ENCODE data around the gene ASAP3.

- TF ChIP-seq CTCF (IDR thresholded peaks at IDR 0.05 in 8 of 11, conservative IDR thresholded peaks at IDR 0.05 in 3 of 11) (no peak), POLR2A (IDR thresholded peaks at IDR 0.05) (no peak), POLR2AphosphoS5 (IDR thresholded peaks at IDR 0.05) (no peak)
These were observed 57.2 kb downstream of the ASAP3 start for GRCh38 chr1:23426828-23427227.
